ENCODE data around the gene SP6. TPM values are rescaled to one million over a fixed set of nuclear protein-coding genes. Genes with fewer than 3 reads are reported as not detected.

The SP6 gene
- total and polyA plus RNA-seq, 2 of the 4 experiments (the other 2 are of a cell fraction), result under 0.01 to 0.31 TPM

- Histone ChIP-seq H3K79me1 (ENCODE audit: low read depth in 1 of 2, low read length in 2 of 2) (no peaks in the 10 kb centered on the region), H3K27me3 (ENCODE audit: control insufficient read depth, insufficient read depth, low read length) (peaks cover 36% of the 10 kb centered on the region), H4K20me1 (ENCODE audit: insufficient read depth, low read length) (no peaks in the 10 kb centered on the region; the same call in 1 of the 2 replicates), H3K9me1 (ENCODE audit: insufficient read depth, low read length) (no peaks in the 10 kb centered on the region), H3K14ac (replicated peaks; ENCODE audit: low read depth, low read length) (no peak overlapping the region), H3K18ac (ENCODE audit: low read depth, low read length) (no peak overlapping the region), H2AK5ac (ENCODE audit: low read depth, low read length) (no peak overlapping the region), H3K56ac (ENCODE audit: extremely low read depth, insufficient read depth, low read length) (no peak overlapping the region), H4K91ac (ENCODE audit: insufficient read depth, low read depth, low read length) (no peak overlapping the region), H3K4me2 (ENCODE audit: low read depth, low read length) (no peak overlapping the region), H3K23ac (ENCODE audit: low read depth, low read length) (no peak overlapping the region), H3K4me3 (ENCODE audit: insufficient read depth, low read depth, low read length) (no peak overlapping the region), H3K27ac (ENCODE audit: insufficient read depth, low read length) (no peak overlapping the region), H3K36me3 (ENCODE audit: control insufficient read depth, insufficient read depth, low read length) (no peaks in the 10 kb centered on the region), H4K8ac (ENCODE audit: low read depth in 2 of 2, low read length in 2 of 2) (no peak overlapping the region), H4K5ac (ENCODE audit: low read depth, low read length) (no peak overlapping the region), H2AFZ (replicated peaks; ENCODE audit: low read length, poor library complexity) (no peak overlapping the region), H2BK15ac (ENCODE audit: low read depth, low read length) (no peak overlapping the region), H2BK20ac (ENCODE audit: low read depth, low read length) (no peak overlapping the region), H2AK9ac (replicated peaks; ENCODE audit: low read depth, low read length, poor library complexity) (no peak overlapping the region), H3K4ac (ENCODE audit: low read depth, low read length) (no peak overlapping the region), H2BK5ac (ENCODE audit: low read depth, low read length, poor library complexity, severe bottlenecking) (no peak overlapping the region), H3K9me3 (ENCODE audit: control insufficient read depth, insufficient read depth, low read length) (no peaks in the 10 kb centered on the region), H3K4me1 (ENCODE audit: control insufficient read depth, insufficient read depth, low read length) (no peaks in the 10 kb centered on the region), H3K9ac (ENCODE audit: low read depth, low read length) (no peak overlapping the region), H2BK120ac (ENCODE audit: low read depth, low read length) (no peak overlapping the region)
- ChIA-PET POLR2A (ENCODE audit: unreplicated experiment) (no interaction called here), CTCF (interaction anchor here (0.6 to 0.9 kb wide), 2 partner anchors 48 to 103 kb away, joined by 3 to 4 read pairs; no protein-coding TSS in a partner anchor)
- 77% methylated on average over 9 of the region's 12 CpGs; no CpG with 5 or more reads in 1 of the 2 experiments for WGBS, 2 experiments (ENCODE audit: extremely low coverage in 2 of 2, insufficient read length in 1 of 2)
- no TSS peak for BruUV-seq (replicated peaks)
- dilution Hi-C loops (cut with HindIII; ENCODE audit: low sequenced_read_pairs, unreplicated experiment), result no loop called here
- ATAC-seq (ENCODE audit: low read depth), result no peak
- TF ChIP-seq MXI1 (IDR thresholded peaks at IDR 0.05; ENCODE audit: borderline replicate concordance, low read depth, low read length), result no peak
- TF ChIP-seq RAD21 (IDR thresholded peaks at IDR 0.05; ENCODE audit: low read length), result no peak
- TF ChIP-seq SMC3 (IDR thresholded peaks at IDR 0.05; ENCODE audit: low read depth, low read length), result no peak
- no peak for TF ChIP-seq FOS (IDR thresholded peaks at IDR 0.05; ENCODE audit: low read depth, low read length)
- no peak for TF ChIP-seq CHD1 (IDR thresholded peaks at IDR 0.05; ENCODE audit: low read depth, low read length)
- DNase-seq, result no peak
- in situ Hi-C loops (cut with MboI; ENCODE audit: low sequenced_read_pairs), result no loop called here
- intact Hi-C loops (cut with micrococcal nuclease), result no loop called here
Observed at GRCh38 chr17:47800686-47801085, 50.3 kb downstream of the SP6 start.
